ENCODE data around the gene MOGAT3.

DNA sequence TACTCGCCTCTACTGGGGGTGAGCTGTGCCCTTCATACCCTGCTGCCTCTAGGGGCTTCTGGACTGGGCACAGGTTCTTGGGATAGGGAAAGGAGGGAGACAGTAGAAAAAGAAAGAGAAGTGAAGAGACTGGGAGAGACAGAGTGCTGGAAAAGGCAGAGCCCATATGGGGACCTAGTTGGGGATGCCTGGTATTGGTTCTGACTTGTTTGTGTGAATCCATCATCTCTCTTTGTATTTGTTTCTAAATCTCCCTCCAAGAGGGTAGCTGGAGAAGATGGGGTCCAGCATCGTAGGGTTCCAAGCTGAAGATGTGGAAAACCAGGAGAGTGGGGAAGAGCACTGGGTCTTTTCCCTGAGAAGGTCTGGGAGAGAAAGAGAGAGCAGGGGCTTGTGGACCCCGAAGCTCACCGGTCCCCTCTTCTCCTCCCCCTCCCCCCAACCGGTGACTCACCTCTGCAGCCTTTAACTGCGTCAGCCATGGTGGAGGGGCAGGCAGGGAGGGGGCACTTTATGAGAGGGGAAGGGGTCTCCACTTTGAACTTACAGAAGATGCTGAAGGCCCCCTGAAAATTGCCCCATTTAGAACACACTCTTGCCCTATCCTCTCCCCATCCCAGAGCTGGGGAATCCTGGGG is 32.3 kb downstream of the MOGAT3 start:
- TF ChIP-seq EZH2 (IDR thresholded peaks at IDR 0.05; ENCODE audit: borderline replicate concordance) (no peak), EZH2phosphoT487 (IDR thresholded peaks at IDR 0.05; ENCODE audit: low read depth, severe bottlenecking, unreplicated experiment) (no peak)
- TF ChIP-seq, protein P1, sequence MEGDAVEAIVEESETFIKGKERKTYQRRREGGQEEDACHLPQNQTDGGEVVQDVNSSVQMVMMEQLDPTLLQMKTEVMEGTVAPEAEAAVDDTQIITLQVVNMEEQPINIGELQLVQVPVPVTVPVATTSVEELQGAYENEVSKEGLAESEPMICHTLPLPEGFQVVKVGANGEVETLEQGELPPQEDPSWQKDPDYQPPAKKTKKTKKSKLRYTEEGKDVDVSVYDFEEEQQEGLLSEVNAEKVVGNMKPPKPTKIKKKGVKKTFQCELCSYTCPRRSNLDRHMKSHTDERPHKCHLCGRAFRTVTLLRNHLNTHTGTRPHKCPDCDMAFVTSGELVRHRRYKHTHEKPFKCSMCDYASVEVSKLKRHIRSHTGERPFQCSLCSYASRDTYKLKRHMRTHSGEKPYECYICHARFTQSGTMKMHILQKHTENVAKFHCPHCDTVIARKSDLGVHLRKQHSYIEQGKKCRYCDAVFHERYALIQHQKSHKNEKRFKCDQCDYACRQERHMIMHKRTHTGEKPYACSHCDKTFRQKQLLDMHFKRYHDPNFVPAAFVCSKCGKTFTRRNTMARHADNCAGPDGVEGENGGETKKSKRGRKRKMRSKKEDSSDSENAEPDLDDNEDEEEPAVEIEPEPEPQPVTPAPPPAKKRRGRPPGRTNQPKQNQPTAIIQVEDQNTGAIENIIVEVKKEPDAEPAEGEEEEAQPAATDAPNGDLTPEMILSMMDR (IDR thresholded peaks at IDR 0.05; ENCODE audit: poor library complexity) = no peak
